Left colon (tissue), 2 donors: ENCODE data around the gene KCNJ3. TPM values are rescaled to one million over a fixed set of nuclear protein-coding genes. Genes with fewer than 3 reads are reported as not detected.
"Not testable (repeated sequence)": the region's sequence is repeated elsewhere in the genome, so short reads cannot be mapped to it uniquely, and the experiment has no call there.

Experiments used
- ATAC-seq: fragments of 200-7000 bp; cut with Tn5 transposase; one replicate; pipeline ENCODE4 v1.9.1; 2020; ENCODE audit warnings: mild to moderate bottlenecking, moderate library complexity
- DNase-seq, 2 donors: peaks; one replicate each; pipeline ENCODE4 v3.0.0-alpha.2; 2020
- intact Hi-C, 2 donors: fragments of 100-400 bp; cut with DNase I in 1 of 2; cut with micrococcal nuclease in 1 of 2; formaldehyde crosslinking; loops; one replicate each; pipeline versions ENCODE4 v1.11.2 to v1.14.0; 2022; cut with DNase I, micrococcal nuclease
- total RNA-seq, 2 donors: library from RNA; stranded (reverse); fragmentation: NEBNext Ultra II Directional; extraction: Animal tissue kit (Norgen Biotek cat#: 25700); gene quantifications; one replicate each; pipeline ENCODE4 v1.2.1, GENCODE V29; 2021
- donor health status: DM: no; HTN: no; CAD: no.
- donor health status: DM: yes; HTN: yes; CAD: no.

Gene KCNJ3
- total RNA-seq, 2 donors from 2014 or later: 0.70 to 0.73 TPM

GRCh38 chr2:154825358-154825757, 126.9 kb downstream of the KCNJ3 start:
- intact Hi-C loops: no loop called here
- ATAC-seq (no peak), DNase-seq (no peak)

- intact Hi-C loops: no loop called here
- DNase-seq: no peak
- ATAC-seq: no peak
Observed at GRCh38 chr2:154826827-154827226, 128.3 kb downstream of the KCNJ3 start.

GRCh38 chr2:154827286-154827685, 128.8 kb downstream of the KCNJ3 start:
- DNase-seq: no peak
- intact Hi-C loops: no loop called here
- ATAC-seq: no peak

- no peak for ATAC-seq
- intact Hi-C loops: no loop called here
- DNase-seq: no peak
Observed at GRCh38 chr2:154832711-154833110, 134.2 kb downstream of the KCNJ3 start.

GRCh38 chr2:154836632-154837031, 138.1 kb downstream of the KCNJ3 start:
- intact Hi-C loops: no loop called here
- DNase-seq (no peak), ATAC-seq (no peak)

GRCh38 chr2:154837035-154837434, 138.5 kb downstream of the KCNJ3 start:
- intact Hi-C loops: no loop called here
- DNase-seq (no peak), ATAC-seq (no peak)

GRCh38 chr2:154844513-154844912, 146.0 kb downstream of the KCNJ3 start:
- no peak for DNase-seq
- intact Hi-C loops: no loop called here
- ATAC-seq: no peak

GRCh38 chr2:154846842-154847241, 148.3 kb downstream of the KCNJ3 start:
- DNase-seq (no peak), ATAC-seq (no peak)
- intact Hi-C loops: no loop called here

GRCh38 chr2:154849482-154849881, 151.0 kb downstream of the KCNJ3 start:
- intact Hi-C loops: no loop called here
- ATAC-seq: no peak
- no peak for DNase-seq

GRCh38 chr2:154850532-154850931, 152.0 kb downstream of the KCNJ3 start:
- intact Hi-C loops: no loop called here
- ATAC-seq (no peak), DNase-seq (no peak)

- no peak for ATAC-seq
- intact Hi-C loops: no loop called here
- no peak for DNase-seq
Observed at GRCh38 chr2:154855138-154855537, 156.6 kb downstream of the KCNJ3 start.

- ATAC-seq, DNase-seq, intact Hi-C loops: not testable (repeated sequence)
Observed at GRCh38 chr2:154867151-154867550, 168.7 kb downstream of the KCNJ3 start.

GRCh38 chr2:154875999-154876398, 177.5 kb downstream of the KCNJ3 start:
- intact Hi-C loops: no loop called here
- no peak for ATAC-seq
- DNase-seq: no peak

GRCh38 chr2:154882725-154883124, 184.2 kb downstream of the KCNJ3 start:
- no peak for DNase-seq
- intact Hi-C loops: no loop called here
- no peak for ATAC-seq

GRCh38 chr2:154886316-154886715, 187.8 kb downstream of the KCNJ3 start:
- no peak for ATAC-seq
- no peak for DNase-seq
- intact Hi-C loops: no loop called here

GRCh38 chr2:154898269-154898668, 199.8 kb downstream of the KCNJ3 start:
- DNase-seq (no peak), ATAC-seq (no peak)
- intact Hi-C loops: no loop called here

- intact Hi-C loops: no loop called here
- peak; percentile 59 for ATAC-seq
- no peak for DNase-seq
Observed at GRCh38 chr2:154901063-154901462, 202.6 kb downstream of the KCNJ3 start.
